A549 (cell line): Measurements from ENCODE around the gene PLAAT2.

Experiments
- CTCF ChIP-seq: fragments of >200 bp; sonication (Bioruptor Twin); formaldehyde crosslinking; IDR thresholded peaks from 3 replicates; pipeline ENCODE4 v1.5.1; 2016
- HDAC2 ChIP-seq: fragments of 200-600 bp; sonication (generic); IDR thresholded peaks from 2 replicates; pipeline ENCODE4 v1.6.1; 2016
- MAX ChIP-seq: IDR thresholded peaks from 2 replicates; pipeline ENCODE4 v1.6.1; 2012
- NR3C1 ChIP-seq: fragments of >200 bp; sonication (Bioruptor Twin); formaldehyde crosslinking; IDR thresholded peaks from 3 replicates; pipeline ENCODE4 v1.6.1; 2017
- POLR2A ChIP-seq: IDR thresholded peaks from 2 replicates; pipeline ENCODE4 v1.6.1; 2012; ENCODE audit warnings: mild to moderate bottlenecking, low read length
- RCOR1 ChIP-seq: fragments of 150-350 bp; IDR thresholded peaks from 2 replicates; pipeline ENCODE4 v1.6.1; 2014; ENCODE audit warnings: antibody characterized with exemption, low read length, low read depth
- REST ChIP-seq: fragments of 200-600 bp; sonication (generic); IDR thresholded peaks from 2 replicates; pipeline ENCODE4 v1.6.1; 2016; ENCODE audit warnings: antibody characterized with exemption, mild to moderate bottlenecking, moderate library complexity
- USF2 ChIP-seq: fragments of 450-650 bp; IDR thresholded peaks from 2 replicates; pipeline ENCODE4 v1.6.1; 2014; ENCODE audit warnings: antibody characterized with exemption

GRCh38 chr11:63572026-63572688, 9.0 kb upstream of the PLAAT2 start:
- no peak for TF ChIP-seq REST
- TF ChIP-seq RCOR1: no peak
- no peak for TF ChIP-seq CTCF
- TF ChIP-seq USF2: no peak
- TF ChIP-seq HDAC2: no peak
- TF ChIP-seq POLR2A: no peak
- TF ChIP-seq NR3C1: no peak
- TF ChIP-seq MAX: no peak
